ENCODE results near the gene SPINK4. TPM values are rescaled to one million over a fixed set of nuclear protein-coding genes. Genes with fewer than 3 reads are reported as not detected.

SPINK4 gene, protein sequence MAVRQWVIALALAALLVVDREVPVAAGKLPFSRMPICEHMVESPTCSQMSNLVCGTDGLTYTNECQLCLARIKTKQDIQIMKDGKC
- not detected for total RNA-seq

DNA sequence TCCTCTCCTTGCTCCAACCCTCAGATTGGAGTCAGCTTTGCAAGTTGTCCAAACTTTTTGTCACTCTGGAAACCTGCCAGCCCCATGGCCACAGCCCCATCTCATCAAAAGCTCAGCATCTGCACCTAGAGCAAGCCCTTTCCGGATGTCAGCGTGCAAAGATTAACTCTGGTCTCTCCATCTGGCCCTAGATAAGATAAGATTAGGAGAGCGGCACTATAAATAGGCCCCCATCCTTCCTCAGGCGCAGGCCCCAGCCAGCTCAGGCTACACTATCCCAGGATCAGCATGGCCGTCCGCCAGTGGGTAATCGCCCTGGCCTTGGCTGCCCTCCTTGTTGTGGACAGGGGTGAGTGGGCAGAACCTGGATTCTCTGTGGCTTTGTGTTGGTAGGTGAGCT is at the start of gene SPINK4:
Gene SPINK4, plus strand, starts transcription at position 247 of the 400 bp plus-strand sequence. Its CDS starts 42 bp downstream, at position 289.
- TF ChIP-seq, protein P1, sequence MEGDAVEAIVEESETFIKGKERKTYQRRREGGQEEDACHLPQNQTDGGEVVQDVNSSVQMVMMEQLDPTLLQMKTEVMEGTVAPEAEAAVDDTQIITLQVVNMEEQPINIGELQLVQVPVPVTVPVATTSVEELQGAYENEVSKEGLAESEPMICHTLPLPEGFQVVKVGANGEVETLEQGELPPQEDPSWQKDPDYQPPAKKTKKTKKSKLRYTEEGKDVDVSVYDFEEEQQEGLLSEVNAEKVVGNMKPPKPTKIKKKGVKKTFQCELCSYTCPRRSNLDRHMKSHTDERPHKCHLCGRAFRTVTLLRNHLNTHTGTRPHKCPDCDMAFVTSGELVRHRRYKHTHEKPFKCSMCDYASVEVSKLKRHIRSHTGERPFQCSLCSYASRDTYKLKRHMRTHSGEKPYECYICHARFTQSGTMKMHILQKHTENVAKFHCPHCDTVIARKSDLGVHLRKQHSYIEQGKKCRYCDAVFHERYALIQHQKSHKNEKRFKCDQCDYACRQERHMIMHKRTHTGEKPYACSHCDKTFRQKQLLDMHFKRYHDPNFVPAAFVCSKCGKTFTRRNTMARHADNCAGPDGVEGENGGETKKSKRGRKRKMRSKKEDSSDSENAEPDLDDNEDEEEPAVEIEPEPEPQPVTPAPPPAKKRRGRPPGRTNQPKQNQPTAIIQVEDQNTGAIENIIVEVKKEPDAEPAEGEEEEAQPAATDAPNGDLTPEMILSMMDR (IDR thresholded peaks at IDR 0.05; ENCODE audit: low read depth) = no peak

DNA sequence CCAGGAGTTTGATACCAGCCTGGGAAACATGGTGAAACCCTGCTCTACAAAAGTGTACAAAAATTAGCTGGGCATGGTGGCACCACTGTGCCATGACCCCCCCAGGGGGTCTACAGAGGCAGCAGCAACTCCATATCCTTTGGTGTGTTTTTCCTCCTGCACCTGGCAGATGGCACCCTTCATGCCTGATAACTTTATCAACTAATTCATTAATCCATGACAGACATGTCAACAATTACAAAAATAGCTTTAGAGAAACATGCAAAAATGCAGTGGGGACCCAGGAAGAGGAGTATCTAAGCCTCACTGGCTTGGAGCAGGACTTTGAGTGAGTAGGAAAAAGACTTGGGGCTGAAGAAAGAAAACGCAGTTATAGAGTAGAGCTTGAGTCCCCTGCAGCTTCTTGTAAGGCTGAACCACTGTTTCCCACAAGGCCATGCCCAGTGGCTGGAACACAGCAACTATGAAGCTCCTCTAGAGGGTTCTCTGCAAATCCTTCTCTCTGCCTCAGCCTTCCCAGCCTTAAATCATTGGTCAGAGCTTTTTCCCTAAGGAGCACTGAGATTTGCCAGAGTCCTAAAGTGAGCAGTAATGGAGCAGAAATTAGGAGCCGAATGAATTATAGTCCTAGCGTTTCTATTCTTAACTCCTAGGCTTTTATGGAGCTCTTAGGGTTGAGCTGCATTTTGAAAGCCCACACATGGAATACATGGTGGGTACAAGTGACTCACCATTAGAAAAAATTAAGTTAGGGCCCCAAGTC is 47.3 kb upstream of the SPINK4 start:
- TF ChIP-seq, protein P1 (IDR thresholded peaks at IDR 0.05; ENCODE audit: low read depth) = no peak

DNA sequence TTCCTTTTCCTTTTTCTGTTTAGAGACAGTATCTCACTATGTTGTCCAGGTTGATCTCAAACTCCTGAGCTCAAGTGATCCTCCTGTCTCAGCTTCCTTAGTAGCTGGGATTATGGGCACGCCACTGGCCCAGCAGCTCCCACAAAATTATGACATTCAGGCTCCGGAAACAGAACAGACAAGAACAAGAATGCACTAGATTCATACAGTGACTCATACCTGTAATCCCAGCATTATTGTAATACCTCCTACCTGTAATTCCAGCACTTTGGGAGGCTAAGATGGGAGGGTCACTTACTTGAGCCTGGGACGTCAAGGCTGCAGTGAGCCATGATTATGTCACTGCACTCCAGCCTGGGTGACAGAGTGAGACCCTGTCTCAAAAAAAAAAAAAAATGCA is 46.1 kb upstream of the SPINK4 start:
- TF ChIP-seq, protein P1 (IDR thresholded peaks at IDR 0.05; ENCODE audit: low read depth) = no peak

DNA sequence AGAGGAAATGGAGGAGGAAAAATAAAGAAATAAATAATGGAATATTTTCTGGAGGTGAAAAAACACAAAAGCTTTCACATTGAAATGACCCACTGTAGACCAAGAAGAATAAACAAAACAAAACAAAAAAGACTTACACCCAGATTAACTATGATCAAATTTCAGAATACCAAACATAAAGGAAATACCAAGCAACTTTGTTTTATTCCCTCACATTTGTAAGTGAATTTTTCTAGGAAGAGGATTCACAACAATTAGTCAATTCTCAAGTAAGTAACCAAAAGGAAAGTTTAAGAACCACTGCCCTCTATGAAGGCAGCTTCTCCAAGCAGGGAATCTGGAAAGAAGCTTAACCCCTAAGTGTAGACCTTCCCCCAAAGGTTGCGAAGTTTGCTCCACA is 43.2 kb upstream of the SPINK4 start:
- TF ChIP-seq, protein P1 (IDR thresholded peaks at IDR 0.05; ENCODE audit: low read depth) = no peak

DNA sequence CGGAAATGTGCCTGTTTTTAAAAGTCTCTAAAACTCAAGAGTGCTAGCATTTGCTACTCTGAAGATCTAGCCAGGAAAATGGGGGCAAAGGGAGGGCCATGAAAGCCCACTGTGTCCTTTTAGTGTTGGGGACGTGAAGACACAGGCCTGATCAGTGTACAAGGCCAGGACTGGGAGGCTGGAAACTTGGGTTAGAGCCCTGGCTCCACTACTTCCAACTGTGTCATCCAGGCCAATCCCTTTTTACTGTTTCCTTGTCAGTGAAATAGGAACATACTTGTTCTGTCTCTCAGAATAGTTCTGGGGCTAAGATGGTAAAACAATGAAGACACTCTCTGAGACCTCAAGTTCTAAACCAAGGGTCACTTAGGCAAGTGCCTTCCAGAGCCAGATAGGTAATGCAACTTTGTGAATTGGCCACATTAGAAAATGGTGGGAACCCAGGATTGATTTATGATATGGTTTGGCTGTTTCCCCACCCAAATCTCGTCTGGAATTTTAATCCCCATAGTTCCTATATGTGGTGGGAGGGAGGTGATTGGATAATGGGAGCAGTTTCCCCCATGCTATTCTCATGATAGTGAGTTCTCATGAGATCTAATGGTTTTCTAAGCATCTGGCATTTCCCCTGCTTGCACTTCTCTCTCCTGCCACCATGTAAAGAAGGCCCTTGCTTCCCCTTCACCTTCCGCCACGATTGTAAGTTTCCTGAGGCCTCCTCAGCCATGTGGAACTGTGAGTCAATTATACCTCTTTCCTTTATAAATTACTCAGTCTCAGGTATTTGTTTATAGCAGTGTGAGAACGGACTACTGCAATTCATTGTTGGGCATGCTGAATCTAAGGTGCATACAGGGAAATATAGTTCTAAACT is 42.5 kb upstream of the SPINK4 start:
- TF ChIP-seq, protein P1 (IDR thresholded peaks at IDR 0.05; ENCODE audit: low read depth) = no peak

DNA sequence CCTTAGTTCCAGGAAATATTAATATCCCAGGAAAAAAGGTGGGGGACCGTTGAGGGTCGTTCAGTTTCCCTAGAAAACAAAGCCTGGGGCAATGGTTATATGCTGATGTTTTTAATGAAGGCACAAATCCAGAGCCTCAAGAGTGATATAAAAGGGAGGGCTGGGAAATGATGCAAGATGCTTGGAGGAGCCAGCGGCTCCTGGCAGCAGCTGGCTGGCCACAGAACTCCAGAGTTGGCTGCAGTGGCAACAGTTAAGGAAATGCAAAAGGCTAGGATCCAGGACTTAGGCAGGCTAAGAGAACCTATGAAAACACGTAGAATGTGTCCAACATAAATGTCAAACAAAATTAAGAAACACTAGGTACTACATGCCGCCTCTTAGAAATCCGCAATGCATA is 41.8 kb upstream of the SPINK4 start:
- TF ChIP-seq, protein P1 (IDR thresholded peaks at IDR 0.05; ENCODE audit: low read depth) = no peak

DNA sequence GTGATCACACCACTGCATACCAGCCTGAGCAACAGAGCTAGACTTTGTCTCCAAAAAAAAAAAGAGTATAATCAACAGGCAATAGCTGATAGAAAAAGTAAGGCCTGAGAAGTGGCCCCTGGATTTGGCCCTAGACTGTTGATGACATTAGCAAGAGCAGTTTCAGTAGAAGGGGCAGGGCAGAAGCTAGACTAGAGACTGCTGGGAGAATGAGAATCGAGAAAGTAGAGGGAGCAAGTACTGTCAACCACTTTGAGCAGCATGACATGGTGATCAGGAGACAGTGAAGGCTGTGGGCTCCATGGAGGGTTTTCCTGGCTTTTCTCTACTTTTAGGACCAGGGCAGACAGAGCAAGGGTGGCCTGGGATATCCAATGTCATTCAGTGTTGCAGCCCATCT is 37.9 kb upstream of the SPINK4 start:
- TF ChIP-seq, protein P1 (IDR thresholded peaks at IDR 0.05; ENCODE audit: low read depth) = no peak

All from subcutaneous adipose tissue (tissue), 4 donors.